ENCODE data around the gene CCDC39. TPM values are rescaled to one million over a fixed set of nuclear protein-coding genes. Genes with fewer than 3 reads are reported as not detected.

The CCDC39 gene
- total and polyA plus RNA-seq, 9 donors, result 0.30 to 5.4 (median 0.74) TPM; not detected in 1

GRCh38 chr3:180693656-180694055 lies 14.4 kb upstream of the CCDC39 start:
- no peaks in the 10 kb centered on the region for H3K27me3 ChIP-seq
- WGBS, 3 donors, result 84 to 100% (median 93%) methylated on average over 1 of the region's 1 CpG
- H3K9me3 ChIP-seq, result no peaks in the 10 kb centered on the region
- no peak for DNase-seq
- no peaks in the 10 kb centered on the region for H3K36me3 ChIP-seq
- H3K4me3 ChIP-seq, result no peak overlapping the region
- intact Hi-C loops (cut with DNase I), result no loop called here
- H3K27ac ChIP-seq, result no peak overlapping the region
- H3K4me1 ChIP-seq (ENCODE audit: insufficient read depth), result no peaks in the 10 kb centered on the region
- TF ChIP-seq POLR2A (IDR thresholded peaks at IDR 0.05) (no peak), CTCF (IDR thresholded peaks at IDR 0.05) (no peak), EP300 (IDR thresholded peaks at IDR 0.05) (no peak)

DNA sequence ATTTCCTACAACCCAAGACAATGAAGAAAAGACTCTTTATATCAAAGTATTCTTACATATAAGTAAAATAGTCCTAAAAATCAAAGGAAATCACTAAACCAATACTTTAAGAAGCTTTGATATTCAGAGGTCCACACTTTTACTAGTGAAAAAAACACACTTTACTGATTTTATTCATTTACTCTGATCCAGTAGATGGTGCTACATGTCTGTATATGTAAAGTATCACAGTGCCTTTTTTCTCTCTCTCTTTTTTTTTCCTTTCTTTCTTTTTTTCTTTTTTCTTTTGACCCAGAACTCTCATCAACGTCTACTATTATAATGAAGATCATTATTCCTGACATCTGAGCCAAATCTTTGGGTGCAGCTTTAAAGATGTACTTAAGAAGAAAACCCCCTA lies 10.8 kb upstream of the CCDC39 start:
- no peak overlapping the region for H3K27ac ChIP-seq
- no peak overlapping the region for H3K4me3 ChIP-seq
- no peaks in the 10 kb centered on the region for H3K36me3 ChIP-seq
- no peaks in the 10 kb centered on the region for H3K27me3 ChIP-seq
- H3K4me1 ChIP-seq (ENCODE audit: insufficient read depth), result no peaks in the 10 kb centered on the region
- no peak for DNase-seq
- intact Hi-C loops (cut with DNase I), result no loop called here
- H3K9me3 ChIP-seq, result no peaks in the 10 kb centered on the region
- 6 to 7% (median 7%) methylated on average over 1 of the region's 1 CpG for WGBS, 3 donors
- TF ChIP-seq POLR2A (IDR thresholded peaks at IDR 0.05), result no peak
- no peak for TF ChIP-seq CTCF (IDR thresholded peaks at IDR 0.05)
- TF ChIP-seq EP300 (IDR thresholded peaks at IDR 0.05), result no peak

DNA sequence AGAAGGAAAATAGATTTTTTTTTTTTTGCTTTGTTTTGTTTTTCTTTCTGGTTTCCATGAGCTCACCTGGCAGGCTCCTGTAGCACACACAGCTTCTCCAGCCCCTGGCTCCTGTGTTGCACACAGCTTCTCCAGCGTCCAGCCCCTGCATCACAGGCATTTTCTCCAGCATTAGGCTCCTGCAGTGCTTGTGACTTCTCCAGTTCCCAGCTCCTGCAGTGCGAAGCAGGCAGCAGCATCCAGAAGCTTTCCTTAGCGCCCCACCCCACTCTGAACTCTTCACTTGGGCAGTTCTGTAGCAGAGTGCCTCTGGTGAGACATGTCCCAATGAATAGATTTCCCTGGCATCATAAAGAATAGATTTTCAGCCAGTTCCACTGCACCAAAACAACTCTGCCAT lies 5.5 kb upstream of the CCDC39 start:
- no peak overlapping the region for H3K27ac ChIP-seq
- DNase-seq, result no peak
- H3K4me1 ChIP-seq (ENCODE audit: insufficient read depth), result no peaks in the 10 kb centered on the region
- H3K9me3 ChIP-seq, result no peaks in the 10 kb centered on the region
- WGBS, 3 donors, result 24 to 29% (median 26%) methylated on average over 3 of the region's 3 CpGs
- H3K27me3 ChIP-seq, result no peaks in the 10 kb centered on the region
- TF ChIP-seq CTCF (IDR thresholded peaks at IDR 0.05) (no peak), EP300 (IDR thresholded peaks at IDR 0.05) (no peak), POLR2A (IDR thresholded peaks at IDR 0.05) (no peak)
- intact Hi-C loops (cut with DNase I), result no loop called here
- H3K36me3 ChIP-seq, result no peaks in the 10 kb centered on the region
- no peak overlapping the region for H3K4me3 ChIP-seq

- Histone ChIP-seq H3K27me3 (no peaks in the 10 kb centered on the region), H3K9me3 (no peaks in the 10 kb centered on the region), H3K4me1 (ENCODE audit: insufficient read depth) (no peaks in the 10 kb centered on the region), H3K36me3 (no peaks in the 10 kb centered on the region), H3K27ac (no peak overlapping the region), H3K4me3 (no peak overlapping the region)
- intact Hi-C loops (cut with DNase I), result no loop called here
- no peak for DNase-seq
- 81 to 84% (median 81%) methylated on average over 2 of the region's 2 CpGs for WGBS, 3 donors
- TF ChIP-seq EP300 (IDR thresholded peaks at IDR 0.05), result no peak
- TF ChIP-seq CTCF (IDR thresholded peaks at IDR 0.05), result no peak
- no peak for TF ChIP-seq POLR2A (IDR thresholded peaks at IDR 0.05)
These were observed 4.5 kb upstream of the CCDC39 start for GRCh38 chr3:180683816-180684215.

DNA sequence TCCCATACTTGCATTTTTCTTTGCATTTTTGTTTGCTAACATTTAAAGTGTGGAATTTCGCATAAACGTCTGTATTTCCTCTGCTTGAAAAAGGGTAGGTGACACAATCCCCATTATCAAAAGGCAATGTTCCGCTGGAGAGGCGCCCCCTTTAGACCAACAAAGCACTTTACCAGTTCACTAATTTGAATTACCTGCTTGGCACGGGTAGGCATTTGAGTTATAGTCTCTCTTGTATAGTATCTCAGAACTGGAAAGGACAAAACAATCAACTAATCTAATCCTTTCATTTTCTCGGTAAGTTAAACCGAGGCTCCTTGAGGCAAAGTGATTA lies 775 bp upstream of the CCDC39 start:
- WGBS, 3 donors, result 0 to 1% (median 1%) methylated on average over 7 of the region's 7 CpGs
- Histone ChIP-seq H3K36me3 (no peaks in the 10 kb centered on the region), H3K27ac (no peak overlapping the region), H3K27me3 (peaks cover 3% of the 10 kb centered on the region), H3K9me3 (no peaks in the 10 kb centered on the region), H3K4me3 (peak overlapping the region; percentile 39), H3K4me1 (ENCODE audit: insufficient read depth) (no peaks in the 10 kb centered on the region)
- DNase-seq, result peak in 2 of 5 donors; percentile 10 to 25
- intact Hi-C loops (cut with DNase I), result no loop called here
- TF ChIP-seq POLR2A (IDR thresholded peaks at IDR 0.05) (no peak), CTCF (IDR thresholded peaks at IDR 0.05) (no peak), EP300 (IDR thresholded peaks at IDR 0.05) (no peak)

Data from ovary (tissue), 9 donors.